Activated CD8-positive, alpha-beta T cell treated with anti-CD3 and anti-CD28 coated beads, Interleukin-2, amount 10 ng/mL, durations not matched to agents 7 days and 5 days (primary cell): ENCODE data around the gene TPSG1. TPM values are rescaled to one million over a fixed set of nuclear protein-coding genes. Genes with fewer than 3 reads are reported as not detected.

ENCODE experiments used
- ATAC-seq: fragments of 150-1000 bp; cut with Tn5 transposase; one replicate; pipeline ENCODE4 v1.10.0; 2021; ENCODE audit warnings: moderate library complexity
- CTCF ChIA-PET: fragments of 350-600 bp; sonication (Branson Sonifier 250); formaldehyde crosslinking; loops from one replicate; lab custom pipeline; 2021; ENCODE audit warnings: antibody characterized with exemption; lab: Charles Lee
- POLR2A ChIA-PET: fragments of 350-600 bp; sonication (Branson Sonifier 250); formaldehyde crosslinking; loops from one replicate; lab custom pipeline; 2021; ENCODE audit warnings: antibody characterized with exemption; lab: Charles Lee
- DNase-seq: peaks from one replicate; pipeline ENCODE4 v3.0.0-alpha.2; 2020
- H3K27ac Mint-ChIP-seq: one replicate; pipeline ENCODE4 v1.8.0; 2021; ENCODE audit warnings: mild to moderate bottlenecking, mixed read lengths
- H3K27me3 Mint-ChIP-seq: one replicate; pipeline ENCODE4 v1.8.0; 2021; ENCODE audit warnings: low read depth, mixed read lengths
- H3K36me3 Mint-ChIP-seq: one replicate; pipeline ENCODE4 v1.8.0; 2021; ENCODE audit warnings: low read depth, mixed read lengths
- H3K4me1 Mint-ChIP-seq: one replicate; pipeline ENCODE4 v1.8.0; 2021; ENCODE audit warnings: low read depth, mixed read lengths
- H3K4me3 Mint-ChIP-seq: one replicate; pipeline ENCODE4 v1.8.0; 2021; ENCODE audit warnings: mild to moderate bottlenecking, mixed read lengths
- H3K9me3 Mint-ChIP-seq: one replicate; pipeline ENCODE4 v1.8.0; 2022; ENCODE audit warnings: mixed read lengths; ENCODE audit not compliant: insufficient read depth
- total RNA-seq, 2 experiments: library from RNA; stranded (reverse); gene quantifications; one replicate each; pipeline ENCODE4 v1.2.3, GENCODE V29; 2021

TPSG1 gene
- total RNA-seq, 2 experiments from 2014 or later, result not detected

DNA sequence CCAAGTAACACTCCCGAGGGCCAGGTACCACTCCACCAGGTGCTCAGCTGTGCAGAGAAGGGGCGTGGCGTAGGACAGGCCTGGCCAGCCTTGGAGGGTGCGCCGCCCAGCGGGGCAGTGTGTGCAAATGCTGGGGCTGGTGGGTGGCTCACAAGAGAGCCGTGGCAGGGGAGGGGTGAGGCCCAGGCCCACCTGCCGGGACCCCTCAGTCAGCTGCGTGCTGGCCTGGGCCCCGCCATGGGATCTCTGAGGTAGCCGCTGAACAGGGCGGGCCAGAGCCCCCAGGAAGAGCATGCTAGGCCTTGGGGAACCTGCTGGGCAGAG lies 8.8 kb downstream of the TPSG1 start:
- Mint-ChIP-seq H3K9me3 (no peaks in the 10 kb centered on the region), H3K4me1 (no peaks in the 10 kb centered on the region), H3K4me3 (no peak overlapping the region), H3K36me3 (no peaks in the 10 kb centered on the region), H3K27ac (no peak overlapping the region), H3K27me3 (no peaks in the 10 kb centered on the region)
- no peak for ATAC-seq
- DNase-seq, result no peak
- POLR2A ChIA-PET, result no interaction called here
- CTCF ChIA-PET, result no interaction called here

- ChIA-PET POLR2A (no interaction called here), CTCF (no interaction called here)
- ATAC-seq (no peak), DNase-seq (no peak)
- Mint-ChIP-seq H3K4me3 (no peak overlapping the region), H3K36me3 (no peaks in the 10 kb centered on the region), H3K27me3 (no peaks in the 10 kb centered on the region), H3K9me3 (no peaks in the 10 kb centered on the region), H3K27ac (no peak overlapping the region), H3K4me1 (no peaks in the 10 kb centered on the region)
Observed at GRCh38 chr16:1215574-1216295, 9.3 kb downstream of the TPSG1 start.

DNA sequence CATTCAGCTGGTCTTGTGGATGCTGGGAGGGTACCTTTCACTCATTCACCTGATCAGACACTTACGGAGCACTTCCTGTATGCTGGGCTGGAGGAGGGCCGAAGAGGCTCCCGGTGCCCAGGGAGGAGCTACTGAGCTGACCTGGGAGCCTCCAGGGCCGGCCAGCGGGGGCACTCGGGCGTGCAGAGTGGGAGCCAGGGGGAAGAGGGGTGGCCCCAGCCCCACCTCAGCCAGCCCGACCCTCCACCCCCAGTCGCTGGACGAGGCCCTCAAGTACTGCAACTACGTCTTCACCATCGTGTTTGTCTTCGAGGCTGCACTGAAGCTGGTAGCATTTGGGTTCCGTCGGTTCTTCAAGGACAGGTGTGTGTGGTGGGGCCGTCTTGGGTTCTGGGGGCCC lies 10.3 kb downstream of the TPSG1 start:
- H3K9me3 Mint-ChIP-seq, result no peaks in the 10 kb centered on the region
- DNase-seq (no peak), ATAC-seq (no peak)
- no peaks in the 10 kb centered on the region for H3K4me1 Mint-ChIP-seq
- POLR2A ChIA-PET, result no interaction called here
- CTCF ChIA-PET, result no interaction called here
- H3K4me3 Mint-ChIP-seq, result no peak overlapping the region
- H3K27me3 Mint-ChIP-seq, result no peaks in the 10 kb centered on the region
- H3K36me3 Mint-ChIP-seq, result no peaks in the 10 kb centered on the region
- H3K27ac Mint-ChIP-seq, result no peak overlapping the region

DNA sequence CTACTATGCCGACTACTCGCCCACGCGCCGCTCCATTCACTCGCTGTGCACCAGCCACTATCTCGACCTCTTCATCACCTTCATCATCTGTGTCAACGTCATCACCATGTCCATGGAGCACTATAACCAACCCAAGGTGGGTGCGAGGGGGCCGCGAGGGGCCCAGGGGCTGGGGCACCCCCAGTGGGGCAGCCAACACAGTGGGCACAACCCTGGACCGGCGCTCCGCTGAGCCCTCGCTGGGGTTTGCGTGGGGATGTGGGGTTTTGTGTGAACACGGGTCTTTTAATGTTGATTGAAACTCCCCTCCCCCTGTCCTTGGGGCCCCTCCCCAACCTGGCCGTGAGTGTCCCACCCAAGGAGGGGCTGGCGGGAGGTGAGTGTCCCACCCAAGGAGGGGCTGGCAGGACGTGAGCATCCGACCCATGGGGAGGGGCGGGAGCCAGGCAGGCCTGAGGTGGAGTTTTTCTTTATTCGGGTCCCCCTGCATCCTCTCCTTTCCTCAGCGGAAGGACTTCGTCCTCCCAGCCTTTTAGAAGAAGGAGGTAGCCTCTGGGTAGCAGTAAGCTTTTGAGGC lies 11.2 kb downstream of the TPSG1 start:
- Mint-ChIP-seq H3K27me3 (no peaks in the 10 kb centered on the region), H3K27ac (no peak overlapping the region), H3K4me1 (peaks cover 2% of the 10 kb centered on the region), H3K9me3 (no peaks in the 10 kb centered on the region), H3K4me3 (no peak overlapping the region), H3K36me3 (no peaks in the 10 kb centered on the region)
- ChIA-PET POLR2A (no interaction called here), CTCF (no interaction called here)
- ATAC-seq, result no peak
- no peak for DNase-seq

DNA sequence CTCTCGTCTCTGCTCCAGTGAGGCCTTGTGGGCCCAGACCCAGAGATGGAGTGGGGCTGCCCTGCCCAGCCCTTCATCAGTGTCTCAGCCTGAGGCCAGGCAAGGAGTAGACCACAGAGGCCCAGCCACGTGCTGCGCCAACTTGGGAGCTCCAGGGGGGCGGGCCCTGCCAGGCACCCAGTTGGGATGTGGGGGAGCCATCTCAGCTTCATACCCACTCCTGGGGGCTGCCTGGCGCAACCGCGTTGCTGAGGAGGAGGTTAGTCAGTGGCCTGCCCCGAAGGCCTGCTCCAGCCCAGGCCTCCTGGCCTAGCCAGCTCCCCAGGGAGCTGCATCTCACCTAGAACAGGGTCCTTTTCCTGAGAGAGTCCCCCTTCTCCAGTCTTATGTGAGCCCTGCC lies 11.8 kb downstream of the TPSG1 start:
- Mint-ChIP-seq H3K4me3 (no peak overlapping the region), H3K27me3 (no peaks in the 10 kb centered on the region), H3K9me3 (no peaks in the 10 kb centered on the region), H3K4me1 (peaks cover 4% of the 10 kb centered on the region), H3K27ac (no peak overlapping the region), H3K36me3 (no peaks in the 10 kb centered on the region)
- POLR2A ChIA-PET, result no interaction called here
- ATAC-seq, result no peak
- CTCF ChIA-PET, result no interaction called here
- no peak for DNase-seq

GRCh38 chr16:1212616-1213194 lies 12.4 kb downstream of the TPSG1 start:
- ATAC-seq, result no peak
- CTCF ChIA-PET, result no interaction called here
- no peaks in the 10 kb centered on the region for H3K27me3 Mint-ChIP-seq

DNA sequence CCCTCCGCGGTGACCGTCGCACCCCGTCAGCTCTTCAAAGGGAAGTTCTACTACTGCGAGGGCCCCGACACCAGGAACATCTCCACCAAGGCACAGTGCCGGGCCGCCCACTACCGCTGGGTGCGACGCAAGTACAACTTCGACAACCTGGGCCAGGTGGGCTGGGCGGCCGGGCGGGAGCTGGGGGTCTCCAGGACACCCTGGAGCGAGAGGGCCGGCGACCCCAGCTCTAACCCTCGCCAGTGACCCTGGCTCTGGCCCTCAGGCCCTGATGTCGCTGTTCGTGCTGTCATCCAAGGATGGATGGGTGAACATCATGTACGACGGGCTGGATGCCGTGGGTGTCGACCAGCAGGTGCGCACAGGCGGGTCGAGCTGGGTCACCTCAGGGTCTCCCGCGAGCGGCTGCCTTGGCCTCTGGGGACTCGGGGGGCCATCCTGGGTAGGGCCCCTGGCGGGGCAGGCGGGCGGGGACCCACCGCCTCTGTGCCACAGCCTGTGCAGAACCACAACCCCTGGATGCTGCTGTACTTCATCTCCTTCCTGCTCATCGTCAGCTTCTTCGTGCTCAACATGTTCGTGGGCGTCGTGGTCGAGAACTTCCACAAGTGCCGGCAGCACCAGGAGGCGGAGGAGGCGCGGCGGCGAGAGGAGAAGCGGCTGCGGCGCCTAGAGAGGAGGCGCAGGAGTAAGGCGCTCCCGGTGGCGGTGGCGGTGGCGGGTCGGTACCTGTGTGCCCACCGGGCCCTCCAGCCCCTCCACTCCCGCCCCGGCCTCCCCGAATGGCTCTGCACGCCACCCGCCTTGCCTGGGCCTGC lies 13.4 kb downstream of the TPSG1 start:
- H3K27ac Mint-ChIP-seq, result no peak overlapping the region
- CTCF ChIA-PET, result no interaction called here
- ATAC-seq (no peak), DNase-seq (no peak)
- POLR2A ChIA-PET, result no interaction called here
- H3K4me1 Mint-ChIP-seq, result peaks cover 6% of the 10 kb centered on the region
- no peaks in the 10 kb centered on the region for H3K27me3 Mint-ChIP-seq
- H3K9me3 Mint-ChIP-seq, result no peaks in the 10 kb centered on the region
- H3K36me3 Mint-ChIP-seq, result no peaks in the 10 kb centered on the region
- no peak overlapping the region for H3K4me3 Mint-ChIP-seq

More at GRCh38 chr16:1212616-1213194, 12.4 kb downstream of the TPSG1 start:
- no peaks in the 10 kb centered on the region for H3K9me3 Mint-ChIP-seq
- H3K36me3 Mint-ChIP-seq, result no peaks in the 10 kb centered on the region
- no peak overlapping the region for H3K4me3 Mint-ChIP-seq
- POLR2A ChIA-PET, result no interaction called here
- H3K4me1 Mint-ChIP-seq, result peaks cover 6% of the 10 kb centered on the region
- H3K27ac Mint-ChIP-seq, result no peak overlapping the region
- DNase-seq, result no peak

- Mint-ChIP-seq H3K27me3 (no peaks in the 10 kb centered on the region), H3K27ac (no peak overlapping the region), H3K36me3 (no peaks in the 10 kb centered on the region), H3K4me1 (peaks cover 6% of the 10 kb centered on the region), H3K9me3 (no peaks in the 10 kb centered on the region), H3K4me3 (no peak overlapping the region)
- POLR2A ChIA-PET, result interaction anchor here (0.6 kb wide), 1 partner anchor 273 kb away, joined by 3 read pairs; no protein-coding TSS in a partner anchor
- CTCF ChIA-PET, result no interaction called here
- ATAC-seq (no peak), DNase-seq (no peak)
Observed at GRCh38 chr16:1210461-1210860, 14.6 kb downstream of the TPSG1 start.

- peaks cover 6% of the 10 kb centered on the region for H3K4me1 Mint-ChIP-seq
- no peaks in the 10 kb centered on the region for H3K27me3 Mint-ChIP-seq
- ATAC-seq (no peak), DNase-seq (no peak)
- H3K4me3 Mint-ChIP-seq, result no peak overlapping the region
- no peak overlapping the region for H3K27ac Mint-ChIP-seq
- ChIA-PET POLR2A (no interaction called here), CTCF (no interaction called here)
- no peaks in the 10 kb centered on the region for H3K36me3 Mint-ChIP-seq
- no peaks in the 10 kb centered on the region for H3K9me3 Mint-ChIP-seq
Observed at GRCh38 chr16:1209081-1209480, 16.0 kb downstream of the TPSG1 start.

DNA sequence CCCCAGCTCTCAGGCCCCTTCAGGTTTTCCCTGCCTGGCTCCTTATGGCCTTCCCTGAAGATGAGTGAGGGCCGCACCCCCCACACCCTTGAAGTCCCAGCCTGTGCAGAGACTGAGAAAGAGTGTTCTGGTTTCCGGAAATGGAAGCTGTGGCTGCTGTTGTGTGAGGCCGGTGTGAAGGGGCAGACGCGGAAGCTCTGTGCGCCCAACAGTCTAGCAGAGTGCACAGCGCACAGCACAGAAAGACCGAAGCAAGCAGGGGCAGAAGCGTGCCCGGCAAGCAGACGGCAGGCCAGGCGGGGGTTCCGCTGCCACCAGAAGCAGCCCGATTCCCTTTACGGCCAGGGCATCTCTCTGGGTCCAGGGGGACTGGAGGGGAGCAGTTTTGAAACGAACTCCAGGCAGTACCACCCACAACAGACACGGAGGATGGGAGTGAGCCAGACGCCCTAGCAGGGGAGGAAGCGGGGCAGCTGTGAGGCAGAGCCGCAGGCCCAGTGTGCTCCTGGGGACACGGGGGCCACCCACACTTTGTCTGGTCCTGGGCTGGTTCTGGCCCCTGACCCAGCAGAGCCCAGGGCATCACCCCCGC lies 16.7 kb downstream of the TPSG1 start:
- ChIA-PET CTCF (no interaction called here), POLR2A (no interaction called here)
- no peaks in the 10 kb centered on the region for H3K27me3 Mint-ChIP-seq
- peak overlapping the region; percentile 78 for H3K27ac Mint-ChIP-seq
- no peaks in the 10 kb centered on the region for H3K36me3 Mint-ChIP-seq
- peak overlapping the region; percentile 38 for H3K4me3 Mint-ChIP-seq
- H3K9me3 Mint-ChIP-seq, result no peaks in the 10 kb centered on the region
- ATAC-seq (peak; percentile 84), DNase-seq (peak; percentile 45)
- H3K4me1 Mint-ChIP-seq, result peaks cover 6% of the 10 kb centered on the region

DNA sequence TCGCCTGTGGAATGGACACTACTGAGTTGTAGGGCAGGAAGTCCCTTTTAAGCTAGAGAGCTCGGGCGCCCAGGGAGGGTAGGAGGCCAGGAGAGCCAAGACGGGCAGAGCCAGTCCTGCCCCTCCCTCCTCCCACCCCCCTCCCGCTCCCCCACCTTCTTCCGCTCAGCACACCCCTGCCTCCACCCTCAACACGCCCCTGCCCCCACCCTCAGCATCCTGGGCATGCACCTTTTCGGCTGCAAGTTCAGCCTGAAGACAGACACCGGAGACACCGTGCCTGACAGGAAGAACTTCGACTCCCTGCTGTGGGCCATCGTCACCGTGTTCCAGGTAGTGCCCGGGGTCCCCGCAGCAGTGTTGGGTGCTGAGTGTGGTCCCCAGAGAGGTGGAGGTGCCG lies 18.3 kb downstream of the TPSG1 start:
- Mint-ChIP-seq H3K4me3 (no peak overlapping the region), H3K27ac (no peak overlapping the region), H3K36me3 (no peaks in the 10 kb centered on the region), H3K9me3 (no peaks in the 10 kb centered on the region), H3K4me1 (peaks cover 6% of the 10 kb centered on the region), H3K27me3 (no peaks in the 10 kb centered on the region)
- ChIA-PET POLR2A (no interaction called here), CTCF (no interaction called here)
- DNase-seq (no peak), ATAC-seq (no peak)

GRCh38 chr16:1206326-1206725 lies 18.7 kb downstream of the TPSG1 start:
- Mint-ChIP-seq H3K9me3 (no peaks in the 10 kb centered on the region), H3K4me3 (no peak overlapping the region), H3K27me3 (no peaks in the 10 kb centered on the region), H3K27ac (no peak overlapping the region), H3K36me3 (no peaks in the 10 kb centered on the region), H3K4me1 (peaks cover 6% of the 10 kb centered on the region)
- CTCF ChIA-PET, result no interaction called here
- no peak for ATAC-seq
- no peak for DNase-seq
- POLR2A ChIA-PET, result no interaction called here
